Caco-2 (cell line): Measurements from ENCODE around the gene C1orf94. TPM values are rescaled to one million over a fixed set of nuclear protein-coding genes. Genes with fewer than 3 reads are reported as not detected.

Source experiments
- BruUV-seq: library from RNA; stranded (reverse); fragments of 400-500 nt; replicated peaks from 2 replicates; lab custom pipeline; 2021; lab: Mats Ljungman, UMichigan
- CTCF ChIA-PET: fragments of 300-600 bp; sonication (Branson Sonifier 250); formaldehyde crosslinking; loops from one replicate; lab custom pipeline; 2022; ENCODE audit warnings: antibody characterized with exemption; lab: Charles Lee
- POLR2A ChIA-PET: fragments of 300-600 bp; sonication (Branson Sonifier 250); formaldehyde crosslinking; loops from one replicate; lab custom pipeline; 2022; ENCODE audit warnings: antibody characterized with exemption; lab: Charles Lee
- DNase-seq, 2 experiments: peaks; one replicate each; pipeline versions ENCODE4 v3.0.0 to v3.0.0-alpha.2; 2020 to 2022
- H3K27me3 ChIP-seq: replicated peaks from 2 replicates; pipeline ENCODE4 v1.6.0; 2011; ENCODE audit warnings: low read length; ENCODE audit not compliant: control insufficient read depth, insufficient read depth
- H3K36me3 ChIP-seq: 2 replicates; pipeline ENCODE4 v1.5.1; 2011; ENCODE audit warnings: low read length; ENCODE audit not compliant: control insufficient read depth, insufficient read depth
- H3K4me1 ChIP-seq: fragments of 250-450 bp; sonication (Bioruptor Pico); 2 replicates; pipeline ENCODE4 v1.5.1; 2020; ENCODE audit warnings: mild to moderate bottlenecking
- H3K4me3 ChIP-seq: 2 replicates; pipeline ENCODE4 v1.5.1; 2011; ENCODE audit warnings: low read depth, mild to moderate bottlenecking, control low read depth, low read length
- H3K9me3 ChIP-seq: fragments of 250-450 bp; sonication (Bioruptor Pico); 2 replicates; pipeline ENCODE4 v1.5.1; 2020; ENCODE audit warnings: mild to moderate bottlenecking, moderate library complexity
- H3K27ac Mint-ChIP-seq: one replicate; pipeline ENCODE4 v1.8.0; 2022; ENCODE audit warnings: mixed read lengths; ENCODE audit not compliant: unreplicated experiment
- H3K27me3 Mint-ChIP-seq: one replicate; pipeline ENCODE4 v1.8.0; 2022; ENCODE audit warnings: mixed read lengths; ENCODE audit not compliant: insufficient read depth, unreplicated experiment
- H3K36me3 Mint-ChIP-seq: one replicate; pipeline ENCODE4 v1.8.0; 2022; ENCODE audit warnings: mild to moderate bottlenecking, mixed read lengths; ENCODE audit not compliant: insufficient read depth, unreplicated experiment
- H3K4me1 Mint-ChIP-seq: one replicate; pipeline ENCODE4 v1.8.0; 2022; ENCODE audit warnings: low read depth, mixed read lengths; ENCODE audit not compliant: unreplicated experiment
- H3K4me3 Mint-ChIP-seq: one replicate; pipeline ENCODE4 v1.8.0; 2022; ENCODE audit warnings: mild to moderate bottlenecking, moderate library complexity, mixed read lengths; ENCODE audit not compliant: unreplicated experiment
- H3K9me3 Mint-ChIP-seq: one replicate; pipeline ENCODE4 v1.8.0; 2022; ENCODE audit warnings: mixed read lengths; ENCODE audit not compliant: unreplicated experiment
- CTCF ChIP-seq, 2 experiments: fragments of 200-600 bp in 1 of 2; IDR thresholded peaks; 1 replicate in 1 of 2; 2 replicates in 1 of 2; pipeline versions ENCODE4 v1.5.1 to v1.8.0; 2011 to 2022; ENCODE audit warnings: antibody characterized with exemption in 1 of 2, control low read depth in 1 of 2, inconsistent platforms in 1 of 2, low read depth in 1 of 2, low read length in 1 of 2, mild to moderate bottlenecking in 1 of 2, moderate library complexity in 1 of 2; ENCODE audit not compliant: insufficient read depth in 1 of 2, severe bottlenecking in 1 of 2, unreplicated experiment in 1 of 2
- intact Hi-C: fragments of 100-400 bp; cut with micrococcal nuclease; formaldehyde crosslinking; loops from one replicate; pipeline ENCODE4 v1.10.0; 2022; ENCODE audit not compliant: unreplicated experiment
- total RNA-seq: library from RNA; stranded (reverse); gene quantifications from 2 replicates; pipeline ENCODE4 v1.2.3, GENCODE V29; 2022

The C1orf94 gene
- total RNA-seq, 1 experiment from 2014 or later, result not detected

- BruUV-seq, result no TSS peak
- Histone ChIP-seq H3K4me1 (no peaks in the 10 kb centered on the region), H3K27me3 (no peaks in the 10 kb centered on the region), H3K9me3 (no peaks in the 10 kb centered on the region), H3K4me3 (no peak overlapping the region), H3K36me3 (no peaks in the 10 kb centered on the region)
- no peaks in the 10 kb centered on the region for H3K36me3 Mint-ChIP-seq
- intact Hi-C loops, result no loop called here
- no peaks in the 10 kb centered on the region for H3K4me1 Mint-ChIP-seq
- no peak for DNase-seq
- TF ChIP-seq CTCF (IDR thresholded peaks at IDR 0.05; ENCODE audit: insufficient read depth in 1 of 2, low read depth in 1 of 2, low read length in 1 of 2, severe bottlenecking in 1 of 2, unreplicated experiment in 1 of 2), result no peak
- no peak overlapping the region for H3K4me3 Mint-ChIP-seq
- H3K27me3 Mint-ChIP-seq, result peaks cover 22% of the 10 kb centered on the region
- H3K27ac Mint-ChIP-seq, result no peak overlapping the region
- ChIA-PET POLR2A (no interaction called here), CTCF (no interaction called here)
- H3K9me3 Mint-ChIP-seq, result no peaks in the 10 kb centered on the region
Measured at GRCh38 chr1:34155860-34156259, 20.8 kb upstream of the C1orf94 start.

DNA sequence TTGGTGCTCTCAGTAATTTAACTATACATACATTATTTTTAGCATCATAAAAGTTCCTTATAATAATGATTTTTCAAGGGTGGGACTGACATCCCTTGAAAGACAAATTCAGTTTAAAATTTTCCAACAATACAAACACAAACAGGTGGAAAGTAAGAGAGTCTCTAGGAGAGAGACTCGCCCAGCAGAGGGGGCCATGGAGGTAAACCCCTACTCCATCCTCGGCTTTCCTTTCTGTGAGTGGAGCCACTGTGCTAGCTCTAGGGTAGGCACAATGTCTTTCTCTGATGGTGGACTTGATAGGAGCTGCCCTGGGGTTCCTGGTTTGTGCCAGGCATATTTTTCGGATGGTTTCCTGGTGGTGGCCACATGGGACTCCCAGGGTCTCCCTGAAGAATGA lies 20.0 kb upstream of the C1orf94 start:
- no peak overlapping the region for H3K4me3 ChIP-seq
- TF ChIP-seq CTCF (IDR thresholded peaks at IDR 0.05; ENCODE audit: insufficient read depth in 1 of 2, low read depth in 1 of 2, low read length in 1 of 2, severe bottlenecking in 1 of 2, unreplicated experiment in 1 of 2), result peak in 1 of 2 experiments; percentile 20
- H3K9me3 ChIP-seq, result no peaks in the 10 kb centered on the region
- ChIA-PET POLR2A (no interaction called here), CTCF (no interaction called here)
- no peaks in the 10 kb centered on the region for H3K27me3 ChIP-seq
- Mint-ChIP-seq H3K27me3 (peaks cover 27% of the 10 kb centered on the region), H3K4me1 (no peaks in the 10 kb centered on the region), H3K9me3 (no peaks in the 10 kb centered on the region), H3K4me3 (no peak overlapping the region), H3K27ac (no peak overlapping the region), H3K36me3 (no peaks in the 10 kb centered on the region)
- no peaks in the 10 kb centered on the region for H3K4me1 ChIP-seq
- H3K36me3 ChIP-seq, result no peaks in the 10 kb centered on the region
- intact Hi-C loops, result no loop called here
- BruUV-seq, result no TSS peak
- DNase-seq, result no peak

- Histone ChIP-seq H3K27me3 (no peaks in the 10 kb centered on the region), H3K4me1 (no peaks in the 10 kb centered on the region), H3K4me3 (no peak overlapping the region), H3K9me3 (no peaks in the 10 kb centered on the region), H3K36me3 (no peaks in the 10 kb centered on the region)
- no peaks in the 10 kb centered on the region for H3K36me3 Mint-ChIP-seq
- peak; percentile 29 to 33 for TF ChIP-seq CTCF (IDR thresholded peaks at IDR 0.05; ENCODE audit: insufficient read depth in 1 of 2, low read depth in 1 of 2, low read length in 1 of 2, severe bottlenecking in 1 of 2, unreplicated experiment in 1 of 2)
- H3K27ac Mint-ChIP-seq, result no peak overlapping the region
- H3K4me3 Mint-ChIP-seq, result peak overlapping the region; percentile 24
- CTCF ChIA-PET, result interaction anchor here (0.6 kb wide), 1 partner anchor 71 kb away, joined by 3 read pairs; no protein-coding TSS in a partner anchor
- no peaks in the 10 kb centered on the region for H3K4me1 Mint-ChIP-seq
- no TSS peak for BruUV-seq
- intact Hi-C loops, result no loop called here
- H3K27me3 Mint-ChIP-seq, result peaks cover 25% of the 10 kb centered on the region
- POLR2A ChIA-PET, result no interaction called here
- DNase-seq, result peak; percentile 48 to 52
- no peaks in the 10 kb centered on the region for H3K9me3 Mint-ChIP-seq
Measured at GRCh38 chr1:34162852-34163766, 13.6 kb upstream of the C1orf94 start.
